Activated CD4-positive, alpha-beta T cell treated with anti-CD3 and anti-CD28 coated beads, Interleukin-2, amount 10 ng/mL, durations not matched to agents 7 days and 5 days (primary cell): ENCODE results near the gene FAM193B. TPM values are rescaled to one million over a fixed set of nuclear protein-coding genes. Genes with fewer than 3 reads are reported as not detected.
A peak's percentile ranks its signal among the peaks of the same experiment; 100 is the strongest.

Experiments
- CTCF ChIA-PET: fragments of 350-600 bp; sonication (Branson Sonifier 250); formaldehyde crosslinking; loops from one replicate; lab custom pipeline; 2021; ENCODE audit warnings: antibody characterized with exemption; lab: Charles Lee
- POLR2A ChIA-PET: fragments of 350-600 bp; sonication (Branson Sonifier 250); formaldehyde crosslinking; loops from one replicate; lab custom pipeline; 2021; ENCODE audit warnings: antibody characterized with exemption; lab: Charles Lee
- DNase-seq: peaks from one replicate; pipeline ENCODE4 v3.0.0-alpha.2; 2020
- H3K27ac Mint-ChIP-seq: one replicate; pipeline ENCODE4 v1.8.0; 2021; ENCODE audit warnings: mild to moderate bottlenecking, moderate library complexity, mixed read lengths
- H3K27me3 Mint-ChIP-seq: one replicate; pipeline ENCODE4 v1.8.0; 2021; ENCODE audit warnings: mixed read lengths
- H3K36me3 Mint-ChIP-seq: one replicate; pipeline ENCODE4 v1.8.0; 2021; ENCODE audit warnings: low read depth, mixed read lengths
- H3K4me1 Mint-ChIP-seq: one replicate; pipeline ENCODE4 v1.8.0; 2021; ENCODE audit warnings: mixed read lengths
- H3K4me3 Mint-ChIP-seq: one replicate; pipeline ENCODE4 v1.8.0; 2021; ENCODE audit warnings: mild to moderate bottlenecking, moderate library complexity, mixed read lengths
- H3K9me3 Mint-ChIP-seq: one replicate; pipeline ENCODE4 v1.8.0; 2021; ENCODE audit warnings: mixed read lengths
- total RNA-seq, 2 experiments: library from RNA; stranded (reverse); gene quantifications; one replicate each; pipeline ENCODE4 v1.2.3, GENCODE V29; 2021

The FAM193B gene
- total RNA-seq, 2 experiments from 2014 or later = 102 to 120 TPM

DNA sequence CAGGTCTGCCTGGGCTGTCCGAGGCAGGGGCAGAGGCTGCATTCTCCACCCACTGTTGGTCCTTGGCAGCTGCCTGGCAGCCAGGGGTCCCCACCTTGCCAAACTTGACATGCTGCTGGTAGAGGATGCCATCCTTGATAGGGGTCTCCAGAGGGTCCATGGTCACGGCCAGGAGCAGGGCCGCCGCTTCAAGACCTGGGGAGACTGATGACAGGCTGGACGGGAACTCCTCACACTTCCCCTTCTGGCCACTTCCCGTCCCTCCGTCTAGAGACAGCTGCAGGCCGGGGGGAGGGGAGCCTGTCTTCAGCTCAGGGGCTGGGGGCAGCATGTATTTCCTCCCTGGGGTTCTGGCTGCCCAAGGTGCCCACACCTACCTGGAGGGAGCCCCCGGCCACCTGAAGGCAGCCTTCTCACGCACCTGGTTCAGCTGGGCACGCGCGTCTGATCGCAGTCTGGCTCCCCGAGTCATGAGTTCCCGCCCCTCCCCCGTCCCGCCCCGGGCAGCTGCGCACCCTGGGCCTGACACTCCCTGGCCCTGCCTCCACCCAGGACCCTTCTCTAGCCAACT is 44.9 kb downstream of the FAM193B start, which contains the start of gene DOK3:
Gene DOK3 (minus strand): TSS at position 446 of the 571 bp plus-strand sequence. CDS start 286 bp downstream, at position 160.
- Mint-ChIP-seq H3K27me3 (no peaks in the 10 kb centered on the region), H3K36me3 (peaks cover 18% of the 10 kb centered on the region), H3K4me3 (no peak within 1 kb of the TSS), H3K4me1 (peaks cover 6% of the 10 kb centered on the region), H3K9me3 (no peaks in the 10 kb centered on the region), H3K27ac (no peak within 1 kb of the TSS)
- ChIA-PET CTCF (interaction anchor here (1.2 to 4.4 kb wide), 6 partner anchors 8 to 119 kb away, joined by 3 to 19 read pairs (median 4); partner anchors contain the start of gene PDLIM7), POLR2A (interaction anchor here (0.7 to 1.0 kb wide), 2 partner anchors 12 to 17 kb away, joined by 4 to 7 read pairs; partner anchors contain the start of gene PDLIM7)
- DNase-seq = no peak

DNA sequence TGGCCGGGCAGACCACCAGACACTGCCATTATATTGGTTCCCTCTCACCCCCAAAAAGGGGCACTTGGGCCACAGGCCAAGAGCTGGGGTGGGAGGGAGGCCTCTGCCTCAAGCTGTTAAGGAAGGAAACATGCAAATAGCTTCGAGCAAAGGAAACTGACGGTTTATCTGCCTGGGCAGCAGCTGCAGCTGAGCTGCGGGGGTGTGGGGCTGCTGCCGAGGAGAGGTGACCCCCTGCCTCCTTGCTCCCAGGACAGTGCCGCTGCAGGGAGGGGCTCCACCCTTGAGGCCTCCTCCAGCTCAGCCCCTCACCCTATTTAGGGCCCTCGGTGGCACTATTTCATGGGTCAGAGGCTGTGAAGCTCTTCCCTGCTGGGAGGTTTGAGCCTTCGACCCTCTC is 45.5 kb downstream of the FAM193B start:
- Mint-ChIP-seq H3K4me3 (no peak overlapping the region), H3K4me1 (peaks cover 6% of the 10 kb centered on the region), H3K9me3 (no peaks in the 10 kb centered on the region), H3K27me3 (no peaks in the 10 kb centered on the region), H3K27ac (no peak overlapping the region), H3K36me3 (peaks cover 14% of the 10 kb centered on the region)
- POLR2A ChIA-PET = interaction anchor here (0.7 to 1.0 kb wide), 2 partner anchors 11 to 17 kb away, joined by 4 to 7 read pairs; partner anchors contain the start of gene PDLIM7
- CTCF ChIA-PET = interaction anchor here (1.0 to 4.4 kb wide), 6 partner anchors 11 to 199 kb away, joined by 3 to 19 read pairs (median 4); partner anchors contain the start of gene PDLIM7
- DNase-seq = no peak

DNA sequence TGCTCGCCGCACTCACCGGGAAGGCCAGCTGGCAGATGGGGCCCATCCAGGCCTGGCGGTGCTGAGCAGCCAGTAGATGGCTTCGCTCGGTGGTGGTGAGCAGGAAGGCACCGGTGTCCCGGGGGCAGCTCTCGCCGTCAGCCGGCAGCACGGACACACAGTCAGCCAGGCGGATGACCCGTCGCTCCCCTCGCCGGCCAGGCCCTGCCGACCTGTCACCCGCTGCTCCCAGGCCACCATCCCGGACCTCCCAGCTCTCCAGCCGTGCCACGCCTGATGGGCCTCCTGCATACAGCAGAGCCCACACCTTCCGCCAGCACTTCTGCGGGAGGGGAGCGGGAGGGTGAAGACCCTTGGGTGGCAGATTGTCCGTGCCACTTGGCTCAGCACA is 46.1 kb downstream of the FAM193B start:
- peaks cover 6% of the 10 kb centered on the region for H3K4me1 Mint-ChIP-seq

DNA sequence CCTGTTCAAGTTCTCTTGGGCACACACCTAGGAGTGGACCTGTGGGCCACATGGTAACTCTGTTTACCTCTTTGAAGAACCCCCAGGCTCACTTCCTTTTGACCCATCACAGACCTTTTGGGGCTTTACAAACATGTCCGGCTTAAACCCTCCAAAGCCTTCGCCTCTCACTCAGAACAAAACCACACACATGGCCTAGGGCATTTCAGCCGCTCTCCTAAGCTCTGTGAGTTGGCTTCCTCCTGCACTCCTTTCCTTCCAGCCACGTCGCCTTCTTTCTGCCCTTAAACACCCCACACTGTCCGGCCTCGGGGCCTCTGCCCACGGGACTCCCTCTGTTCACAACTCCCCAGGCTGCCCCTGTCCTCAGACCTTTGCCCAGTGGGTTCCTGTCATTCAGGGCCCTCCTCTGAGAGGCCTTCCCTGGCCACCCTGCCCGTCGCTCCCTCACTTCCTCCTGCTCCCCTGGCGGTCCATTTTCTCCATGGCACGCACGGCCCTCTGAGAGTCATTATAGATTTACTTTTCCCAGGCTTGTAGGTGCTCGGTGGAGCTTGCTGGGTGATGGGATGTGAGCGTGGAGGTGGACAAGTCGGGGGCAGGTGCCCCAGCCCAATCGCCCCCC is 46.7 kb downstream of the FAM193B start:
- peaks cover 6% of the 10 kb centered on the region for H3K4me1 Mint-ChIP-seq
- no peaks in the 10 kb centered on the region for H3K27me3 Mint-ChIP-seq
- ChIA-PET POLR2A (interaction anchor here (0.6 kb wide), 1 partner anchor 1545 kb away, joined by 5 read pairs; no protein-coding TSS in a partner anchor), CTCF (interaction anchor here (0.6 to 4.4 kb wide), 6 partner anchors 10 to 241 kb away, joined by 3 to 19 read pairs (median 4); partner anchors contain the start of gene PDLIM7)
- peak overlapping the region; percentile 5 for H3K27ac Mint-ChIP-seq
- no peak overlapping the region for H3K4me3 Mint-ChIP-seq
- peaks cover 12% of the 10 kb centered on the region for H3K36me3 Mint-ChIP-seq
- no peak for DNase-seq
- H3K9me3 Mint-ChIP-seq = no peaks in the 10 kb centered on the region

More for the DNA sequence above, 46.1 kb downstream of the FAM193B start:
- ChIA-PET CTCF (interaction anchor here (0.6 to 4.4 kb wide), 8 partner anchors 10 to 242 kb away, joined by 3 to 19 read pairs (median 4); partner anchors contain the start of gene PDLIM7), POLR2A (interaction anchor here (0.6 kb wide), 1 partner anchor 1545 kb away, joined by 5 read pairs; no protein-coding TSS in a partner anchor)
- peaks cover 14% of the 10 kb centered on the region for H3K36me3 Mint-ChIP-seq
- no peak for DNase-seq
- H3K27me3 Mint-ChIP-seq = no peaks in the 10 kb centered on the region
- H3K9me3 Mint-ChIP-seq = no peaks in the 10 kb centered on the region
- H3K27ac Mint-ChIP-seq = no peak overlapping the region
- no peak overlapping the region for H3K4me3 Mint-ChIP-seq

DNA sequence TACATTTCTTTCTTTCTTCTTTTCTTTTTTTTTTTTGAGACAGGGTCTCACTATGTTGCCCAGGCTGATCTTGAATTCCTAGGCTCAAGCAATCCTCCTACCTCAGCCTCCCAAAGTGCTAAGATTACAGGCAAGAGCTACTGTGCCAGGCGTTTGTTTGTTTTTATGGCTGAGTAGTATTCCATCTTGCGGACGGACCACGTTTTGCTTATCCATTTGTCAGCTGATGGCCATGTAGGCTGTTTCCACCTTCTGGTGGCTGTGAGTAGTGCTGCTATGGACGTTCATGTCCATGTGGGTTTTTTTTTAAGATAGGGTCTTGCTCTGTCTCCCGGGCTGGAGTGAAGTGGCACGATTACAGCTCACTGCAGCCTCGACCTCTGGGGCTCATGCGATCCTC is 47.2 kb downstream of the FAM193B start:
- CTCF ChIA-PET = interaction anchor here (0.7 to 4.4 kb wide), 4 partner anchors 9 to 393 kb away, joined by 3 to 19 read pairs (median 4); partner anchors contain the start of gene PDLIM7
- Mint-ChIP-seq H3K27me3 (no peaks in the 10 kb centered on the region), H3K27ac (peak overlapping the region; percentile 5), H3K4me1 (peaks cover 6% of the 10 kb centered on the region), H3K36me3 (peaks cover 12% of the 10 kb centered on the region), H3K9me3 (no peaks in the 10 kb centered on the region), H3K4me3 (no peak overlapping the region)
- no peak for DNase-seq
- POLR2A ChIA-PET = no interaction called here

DNA sequence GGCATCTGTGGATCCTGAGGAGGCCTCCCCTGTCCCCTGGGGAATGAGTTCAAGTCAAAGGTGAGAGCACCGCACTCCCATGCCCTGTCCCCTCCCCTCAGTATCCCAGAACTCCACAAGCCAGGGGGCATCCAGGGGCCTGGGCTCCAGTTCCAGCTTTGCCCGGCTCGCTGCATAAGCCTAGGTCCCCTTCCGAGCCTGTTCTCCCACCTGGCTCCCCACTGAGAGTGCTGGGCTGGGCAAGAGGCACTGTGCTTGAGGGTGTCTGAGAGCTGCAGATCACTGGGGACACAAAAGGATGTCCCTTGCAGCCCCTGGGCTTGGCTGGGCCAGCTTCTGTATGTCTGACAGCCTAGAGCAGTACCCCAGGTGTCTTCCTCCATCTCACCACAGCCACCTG is 49.3 kb downstream of the FAM193B start:
- CTCF ChIA-PET = interaction anchor here (1.1 to 1.9 kb wide), 4 partner anchors 11 to 101 kb away, joined by 3 to 5 read pairs (median 3); partner anchors contain the start of gene DDX41
- Mint-ChIP-seq H3K27me3 (no peaks in the 10 kb centered on the region), H3K27ac (no peak overlapping the region), H3K9me3 (no peaks in the 10 kb centered on the region), H3K4me3 (no peak overlapping the region), H3K36me3 (no peaks in the 10 kb centered on the region), H3K4me1 (peaks cover 8% of the 10 kb centered on the region)
- POLR2A ChIA-PET = no interaction called here
- DNase-seq = no peak

DNA sequence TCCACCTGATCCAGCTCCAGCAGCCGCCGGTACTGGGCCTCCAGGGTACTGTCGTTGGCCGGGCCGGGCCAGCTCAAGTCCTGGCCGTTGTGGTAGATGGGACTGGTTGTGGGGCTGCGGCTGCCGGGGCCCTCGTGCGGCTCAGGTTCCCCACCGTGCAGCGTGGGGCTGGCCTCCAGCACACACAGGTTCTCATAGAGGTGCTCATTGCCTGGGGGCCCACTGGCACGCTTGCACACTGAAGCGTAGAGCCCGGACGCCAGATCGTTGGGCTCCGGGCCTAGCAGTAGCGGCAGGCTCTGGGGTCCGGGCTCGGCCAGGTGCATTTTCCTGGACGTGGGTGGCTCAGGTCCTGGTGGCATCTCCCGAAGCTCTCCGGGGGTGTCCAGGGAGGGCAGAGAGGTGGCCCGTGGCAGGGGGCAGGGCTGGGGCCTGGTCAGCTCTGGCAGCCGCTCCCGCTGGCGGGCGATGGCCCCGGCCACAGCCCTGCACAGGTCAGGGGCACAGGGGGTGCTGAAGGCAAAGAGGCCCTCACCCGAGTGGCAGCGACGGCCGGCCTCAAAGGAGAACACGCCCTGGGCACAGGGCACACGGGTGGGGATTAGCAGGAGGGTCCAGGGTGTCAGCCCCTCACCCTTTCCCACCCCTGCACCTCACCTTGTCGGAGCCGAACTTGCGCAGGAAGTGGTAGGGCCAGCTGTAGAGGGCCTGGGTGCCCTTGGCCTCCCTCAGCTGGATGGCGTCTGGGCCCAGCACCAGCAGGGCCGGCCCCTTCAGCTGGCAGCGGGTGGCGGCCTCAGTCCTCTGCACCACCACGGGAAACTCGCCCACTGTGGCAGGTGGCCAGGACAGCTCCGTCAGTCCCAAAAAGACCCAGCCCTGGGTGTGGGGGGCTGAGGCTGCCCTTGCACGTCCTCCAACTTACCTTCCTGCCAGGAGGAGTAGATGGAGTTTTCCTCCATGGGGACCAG is 50.0 kb downstream of the FAM193B start:
- Mint-ChIP-seq H3K27me3 (peaks cover 6% of the 10 kb centered on the region), H3K9me3 (no peaks in the 10 kb centered on the region), H3K4me3 (no peak overlapping the region), H3K27ac (no peak overlapping the region), H3K36me3 (no peaks in the 10 kb centered on the region), H3K4me1 (peaks cover 8% of the 10 kb centered on the region)
- no peak for DNase-seq
- ChIA-PET CTCF (interaction anchor here (0.8 to 1.9 kb wide), 7 partner anchors 12 to 113 kb away, joined by 3 to 5 read pairs (median 3); partner anchors contain the start of genes DDX41 and TMED9), POLR2A (no interaction called here)

DNA sequence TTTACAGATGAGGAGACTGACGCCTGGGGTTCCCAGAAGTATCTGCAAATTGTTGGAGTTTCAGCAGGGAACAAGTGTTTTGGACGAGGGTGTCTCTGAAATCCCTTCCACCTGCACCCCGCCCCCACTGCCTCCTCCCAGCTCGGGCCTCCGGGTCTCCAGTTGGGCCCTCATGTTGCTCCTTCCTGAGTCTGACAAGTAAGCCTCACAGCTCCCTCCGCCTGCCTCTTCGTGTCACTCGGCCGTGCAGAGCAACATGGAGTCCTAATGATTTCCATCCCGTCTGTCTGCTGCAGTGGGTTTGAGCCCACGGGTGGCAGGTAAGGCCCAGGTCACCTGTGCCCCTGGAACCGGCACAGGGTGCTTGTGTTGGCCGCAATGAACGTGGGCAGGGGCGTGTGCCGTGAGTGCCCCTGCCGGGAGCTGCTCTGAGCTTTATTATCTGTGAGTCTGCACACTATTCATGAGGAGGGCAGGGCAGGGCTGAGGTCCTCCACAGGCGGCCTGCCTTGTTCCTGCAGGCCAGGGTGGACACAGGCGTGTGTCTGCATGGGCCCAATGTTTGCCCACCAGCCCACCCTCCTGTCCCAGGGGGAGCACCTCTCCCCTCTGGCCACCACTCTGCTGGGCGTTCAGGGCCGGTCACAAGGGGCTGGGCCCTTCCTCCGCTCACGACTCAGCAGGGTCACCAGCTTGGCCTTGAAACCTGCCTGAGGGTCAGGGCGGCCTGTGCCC is 50.8 kb downstream of the FAM193B start:
- Mint-ChIP-seq H3K4me3 (no peak overlapping the region), H3K4me1 (peaks cover 10% of the 10 kb centered on the region), H3K27ac (no peak overlapping the region), H3K9me3 (no peaks in the 10 kb centered on the region), H3K36me3 (no peaks in the 10 kb centered on the region), H3K27me3 (peaks cover 12% of the 10 kb centered on the region)
- POLR2A ChIA-PET = interaction anchor here (0.7 kb wide), 1 partner anchor 114 kb away, joined by 3 read pairs; no protein-coding TSS in a partner anchor
- no peak for DNase-seq
- CTCF ChIA-PET = interaction anchor here (0.6 to 1.9 kb wide), 5 partner anchors 13 to 135 kb away, joined by 3 to 5 read pairs (median 4); partner anchors contain the start of genes DDX41 and TMED9

DNA sequence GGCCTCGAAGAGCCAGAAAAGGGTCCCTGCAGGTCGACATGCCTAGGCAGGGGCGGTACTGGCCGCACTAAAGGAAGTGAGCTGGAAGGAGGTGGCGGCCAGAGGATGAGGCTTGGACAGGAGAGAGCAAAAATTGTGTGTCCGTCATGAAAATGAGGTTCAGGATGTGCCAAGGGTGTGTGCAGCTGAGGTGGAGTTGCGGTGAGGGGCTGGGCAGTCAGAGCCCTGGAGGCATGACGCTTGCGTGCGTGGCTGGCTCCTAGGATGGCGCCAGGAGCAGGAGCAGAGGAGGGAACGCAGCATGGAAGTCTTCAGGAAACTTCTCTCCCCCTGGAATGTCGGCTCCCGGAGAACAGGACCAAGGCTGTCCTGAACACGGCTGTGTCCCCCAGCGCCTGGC is 51.5 kb downstream of the FAM193B start:
- ChIA-PET CTCF (interaction anchor here (0.6 to 4.4 kb wide), 5 partner anchors 45 to 136 kb away, joined by 3 to 23 read pairs (median 4); no protein-coding TSS in a partner anchor), POLR2A (interaction anchor here (0.7 kb wide), 1 partner anchor 113 kb away, joined by 3 read pairs; no protein-coding TSS in a partner anchor)
- Mint-ChIP-seq H3K4me1 (peaks cover 15% of the 10 kb centered on the region), H3K27me3 (peaks cover 16% of the 10 kb centered on the region), H3K36me3 (no peaks in the 10 kb centered on the region), H3K4me3 (no peak overlapping the region), H3K27ac (no peak overlapping the region), H3K9me3 (no peaks in the 10 kb centered on the region)
- DNase-seq = no peak

DNA sequence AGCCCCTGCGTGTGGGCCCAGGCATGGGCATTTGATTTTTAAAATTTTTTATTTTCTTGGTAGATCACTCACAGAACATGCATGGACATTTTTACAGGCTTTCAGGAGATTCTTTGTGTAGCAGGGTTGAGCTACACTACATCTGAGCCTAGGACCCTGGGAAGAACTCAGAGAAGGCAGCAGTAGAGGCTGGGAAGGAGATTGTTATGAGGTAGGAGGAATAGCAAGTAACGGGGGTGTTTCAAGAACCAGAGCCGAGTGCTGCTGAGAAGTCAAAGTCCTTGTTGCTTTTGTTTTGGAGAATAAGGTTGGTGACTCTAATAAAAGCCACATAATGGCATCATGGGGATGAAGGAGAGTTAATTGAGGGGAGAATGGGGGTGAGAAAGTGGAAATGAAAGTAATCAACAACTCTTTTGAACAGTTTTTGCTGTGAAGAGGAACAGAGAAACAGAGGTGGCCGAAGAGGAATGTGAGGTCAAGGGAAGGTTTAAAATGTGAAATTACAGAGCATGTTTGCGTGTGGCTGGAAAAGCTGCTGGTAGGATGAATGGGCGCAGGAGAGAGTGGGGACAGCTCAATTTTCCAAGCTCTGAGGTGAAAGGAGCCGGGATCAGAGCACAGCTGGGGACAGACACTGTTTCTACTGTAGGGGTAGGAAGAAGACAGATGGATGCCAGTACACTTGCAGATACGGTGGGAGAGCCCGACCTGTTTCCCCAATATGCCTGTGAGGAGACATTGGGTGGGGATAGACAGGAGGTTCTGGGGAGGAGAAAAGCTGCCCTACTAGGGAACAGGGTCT is 52.3 kb downstream of the FAM193B start:
- ChIA-PET POLR2A (no interaction called here), CTCF (interaction anchor here (0.9 to 4.4 kb wide), 15 partner anchors 8 to 192 kb away, joined by 3 to 36 read pairs (median 5); partner anchors contain the start of gene DOK3)
- Mint-ChIP-seq H3K4me3 (no peak overlapping the region), H3K27me3 (peaks cover 18% of the 10 kb centered on the region), H3K36me3 (no peaks in the 10 kb centered on the region), H3K9me3 (no peaks in the 10 kb centered on the region), H3K27ac (no peak overlapping the region), H3K4me1 (peaks cover 17% of the 10 kb centered on the region)
- no peak for DNase-seq
